ENCODE results near the gene MSH6. TPM values are rescaled to one million over a fixed set of nuclear protein-coding genes. Genes with fewer than 3 reads are reported as not detected.

MSH6 gene
- total and polyA plus RNA-seq, 2 of the 8 experiments (the other 6 are each of a cell fraction or from before 2014, with no cell fraction given) = 45.8 to 301 TPM

- H3K79me2 ChIP-seq (ENCODE audit: control insufficient read depth in 1 of 2, insufficient read depth in 2 of 2, low read length in 2 of 2) = peaks cover 33 to 47% of the 10 kb centered on the region in 2 experiments
- peak overlapping the region; percentile 76 to 97 (median 95) for H3K9ac ChIP-seq (replicated peaks in 1 of 4; ENCODE audit: extremely low read depth in 1 of 4, low read depth in 3 of 4, low read length in 3 of 4)
- H3K4me1 ChIP-seq (replicated peaks in 1 of 4; ENCODE audit: control insufficient read depth in 3 of 4, insufficient read depth in 4 of 4, low read length in 3 of 4) = peaks cover 0 to 8% (median 2%) of the 10 kb centered on the region in 4 experiments; a peak in 4 of 7 replicates
- peak overlapping the region; percentile 89 to 94 for H3K4me2 ChIP-seq (ENCODE audit: insufficient read depth in 1 of 2, low read depth in 2 of 2, low read length in 2 of 2)
- FAIRE-seq (no peak), DNase-seq (ENCODE audit: low read depth in 1 of 2, low spot score in 2 of 2) (peak; percentile 51 to 89)
- peaks cover 0 to 17% (median 0%) of the 10 kb centered on the region in 4 experiments; a peak in 3 of 8 replicates for H3K36me3 ChIP-seq (ENCODE audit: control insufficient read depth in 2 of 4, insufficient read depth in 4 of 4, low read length in 3 of 4)
- no peak overlapping the region for H3K23ac ChIP-seq (ENCODE audit: insufficient read length)
- no peaks in the 10 kb centered on the region for H3K27me3 ChIP-seq (replicated peaks in 1 of 4; ENCODE audit: control insufficient read depth in 3 of 4, extremely low read depth in 1 of 4, insufficient read depth in 3 of 4, low read length in 3 of 4)
- ChIA-PET CTCF (ENCODE audit: partially characterized antibody) (interaction anchor here (0.7 to 1.4 kb wide), 3 partner anchors 16 to 664 kb away, joined by 3 to 6 read pairs (median 5); no protein-coding TSS in a partner anchor), POLR2A (ENCODE audit: partially characterized antibody) (interaction anchor here (0.9 to 2.4 kb wide), 22 partner anchors 9 to 439 kb away, joined by 3 to 12 read pairs (median 4); partner anchors contain the start of genes FBXO11 and MSH2)
- H2BK12ac ChIP-seq (ENCODE audit: low read depth, low read length) = 0 out of 2 replicates have a peak overlapping the region, but pooled peaks have one; percentile 50
- peaks cover 9% of the 10 kb centered on the region for H3K23me2 ChIP-seq (ENCODE audit: low read depth, low read length)
- H2BK120ac ChIP-seq (replicated peaks; ENCODE audit: low read depth, low read length) = no peak overlapping the region
- H3K18ac ChIP-seq (ENCODE audit: extremely low read depth, low read length) = peak overlapping the region; percentile 88; the same call in 1 of the 2 replicates
- no peak overlapping the region for H2BK15ac ChIP-seq (ENCODE audit: low read length)
- no peak overlapping the region for H3K14ac ChIP-seq (ENCODE audit: insufficient read length)
- no peaks in the 10 kb centered on the region for H3K9me3 ChIP-seq (ENCODE audit: insufficient read depth in 2 of 2, low read depth in 1 of 2, low read length in 1 of 2)
- no peak overlapping the region for H2AFZ ChIP-seq (ENCODE audit: low read length)
- H3K56ac ChIP-seq (replicated peaks; ENCODE audit: insufficient read length, low read depth, low read length) = peak overlapping the region; percentile 90
- peak overlapping the region; percentile 94 for H4K5ac ChIP-seq (ENCODE audit: insufficient read length, low read depth, low read length)
- no peak overlapping the region for H2AK5ac ChIP-seq (ENCODE audit: low read depth, low read length)
- peak overlapping the region; percentile 62 to 98 (median 92) for H3K4me3 ChIP-seq (ENCODE audit: extremely low read depth in 1 of 4, insufficient read depth in 2 of 4, low read depth in 3 of 4, low read length in 4 of 4)
- H3K27ac ChIP-seq (ENCODE audit: low read depth, low read length) = peak overlapping the region; percentile 93
- 3% methylated on average over 14 of the region's 71 CpGs; no CpG with 5 or more reads in 1 of the 2 experiments for WGBS, 2 experiments (ENCODE audit: extremely low coverage in 1 of 2, insufficient coverage in 1 of 2, insufficient read length in 1 of 2, insufficient replicate concordance in 2 of 2, low coverage in 1 of 2, low lambda C conversion rate in 2 of 2, missing lambda C conversion rate in 1 of 2)
- no peak overlapping the region for H3K4ac ChIP-seq (replicated peaks; ENCODE audit: insufficient read length, low read depth, low read length)
- peak overlapping the region; percentile 96 for H2BK5ac ChIP-seq (ENCODE audit: low read depth, low read length)
- no peak overlapping the region for H2BK20ac ChIP-seq (ENCODE audit: low read length)
- peak overlapping the region; percentile 85; the same call in 1 of the 2 replicates for H4K8ac ChIP-seq (ENCODE audit: extremely low read depth, insufficient read depth, low read length)
- H4K91ac ChIP-seq (replicated peaks; ENCODE audit: insufficient read length, low read length) = peak overlapping the region; percentile 96
- peaks cover 27 to 34% of the 10 kb centered on the region in 2 experiments for H4K20me1 ChIP-seq (replicated peaks in 1 of 2; ENCODE audit: control insufficient read depth in 1 of 2, insufficient read depth in 2 of 2, low read length in 2 of 2)
- H3K79me1 ChIP-seq (ENCODE audit: low read depth, low read length) = peaks cover 2% of the 10 kb centered on the region; the same call in 1 of the 2 replicates
- TF ChIP-seq SIN3A (conservative IDR thresholded peaks at IDR 0.05 in 1 of 2, IDR thresholded peaks at IDR 0.05 in 1 of 2; ENCODE audit: low read depth in 1 of 2, low read length in 2 of 2) (peak in 1 of 2 experiments; percentile 36; a peak in 2 of 4 replicates), RBBP5 (IDR thresholded peaks at IDR 0.05; ENCODE audit: borderline replicate concordance, low read depth, low read length) (peak; percentile 3; the same call in 1 of the 2 replicates), POU5F1 (IDR thresholded peaks at IDR 0.05; ENCODE audit: low read depth, low read length) (no peak), TAF1 (IDR thresholded peaks at IDR 0.05; ENCODE audit: low read depth, low read length) (peak; percentile 68; the same call in 1 of the 2 replicates), BACH1 (IDR thresholded peaks at IDR 0.05; ENCODE audit: low read length) (no peak), POLR2A (IDR thresholded peaks at IDR 0.05; ENCODE audit: control extremely low read depth in 1 of 2, low read depth in 2 of 2, low read length in 2 of 2) (peak in 1 of 2 experiments; percentile 50; a peak in 2 of 3 replicates), JUN (IDR thresholded peaks at IDR 0.05; ENCODE audit: low read depth, low read length) (no peak)
- TF ChIP-seq, protein P1, sequence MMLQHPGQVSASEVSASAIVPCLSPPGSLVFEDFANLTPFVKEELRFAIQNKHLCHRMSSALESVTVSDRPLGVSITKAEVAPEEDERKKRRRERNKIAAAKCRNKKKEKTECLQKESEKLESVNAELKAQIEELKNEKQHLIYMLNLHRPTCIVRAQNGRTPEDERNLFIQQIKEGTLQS (IDR thresholded peaks at IDR 0.05; ENCODE audit: insufficient read depth, low read depth, low read length) = no peak
- TF ChIP-seq, protein P2, sequence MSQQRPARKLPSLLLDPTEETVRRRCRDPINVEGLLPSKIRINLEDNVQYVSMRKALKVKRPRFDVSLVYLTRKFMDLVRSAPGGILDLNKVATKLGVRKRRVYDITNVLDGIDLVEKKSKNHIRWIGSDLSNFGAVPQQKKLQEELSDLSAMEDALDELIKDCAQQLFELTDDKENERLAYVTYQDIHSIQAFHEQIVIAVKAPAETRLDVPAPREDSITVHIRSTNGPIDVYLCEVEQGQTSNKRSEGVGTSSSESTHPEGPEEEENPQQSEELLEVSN (IDR thresholded peaks at IDR 0.05) = peak; percentile 32; the same call in 1 of the 2 replicates
These were observed 774 bp downstream of the MSH6 start for GRCh38 chr2:47783486-47784351.

Data from H1 (cell line).